Liver (tissue), 9 donors: ENCODE measurements around the gene SELENOO. TPM values are rescaled to one million over a fixed set of nuclear protein-coding genes. Genes with fewer than 3 reads are reported as not detected.

ENCODE experiments used
- DNase-seq: peaks from one replicate; pipeline ENCODE4 v3.0.0-alpha.2; 2017; ENCODE audit warnings: low spot score
- H3K27ac ChIP-seq, 2 donors: one replicate each; pipeline ENCODE4 v1.7.0; 2013; ENCODE audit warnings: inconsistent platforms in 2 of 2, low read length in 2 of 2, control low read depth in 1 of 2, low read depth in 1 of 2, mild to moderate bottlenecking in 1 of 2
- H3K27me3 ChIP-seq, 4 donors: one replicate each; pipeline versions ENCODE4 v1.6.1 to v1.7.0; 2013; ENCODE audit warnings: low read length in 3 of 4, inconsistent platforms in 1 of 4, mild to moderate bottlenecking in 1 of 4, moderate library complexity in 1 of 4; ENCODE audit not compliant: control insufficient read depth in 4 of 4, insufficient read depth in 4 of 4
- H3K36me3 ChIP-seq, 4 donors: one replicate each; pipeline versions ENCODE4 v1.6.1 to v1.7.0; 2013; ENCODE audit warnings: low read length in 3 of 4, mild to moderate bottlenecking in 3 of 4, low read depth in 1 of 4, moderate library complexity in 1 of 4; ENCODE audit not compliant: control insufficient read depth in 4 of 4, insufficient read depth in 3 of 4
- H3K4me1 ChIP-seq, 4 donors: one replicate each; pipeline versions ENCODE4 v1.6.1 to v1.7.0; 2013; ENCODE audit warnings: low read length in 3 of 4, mild to moderate bottlenecking in 3 of 4, moderate library complexity in 1 of 4; ENCODE audit not compliant: control insufficient read depth in 4 of 4, insufficient read depth in 4 of 4
- H3K4me3 ChIP-seq, 3 donors: one replicate each; pipeline versions ENCODE4 v1.6.1 to v1.7.0; 2013; ENCODE audit warnings: low read length in 3 of 3, control low read depth in 1 of 3, low read depth in 1 of 3, mild to moderate bottlenecking in 1 of 3
- H3K9ac ChIP-seq, 2 donors: one replicate each; pipeline ENCODE4 v1.7.0; 2013; ENCODE audit warnings: low read length in 2 of 2, mild to moderate bottlenecking in 2 of 2, moderate library complexity in 2 of 2, control low read depth in 1 of 2, low read depth in 1 of 2
- H3K9me3 ChIP-seq, 4 donors: one replicate each; pipeline versions ENCODE4 v1.6.1 to v1.7.0; 2013; ENCODE audit warnings: low read length in 3 of 4; ENCODE audit not compliant: control insufficient read depth in 4 of 4
- CTCF ChIP-seq: fragments of 150-350 bp; IDR thresholded peaks from 2 replicates; pipeline ENCODE4 v1.5.1; 2017; ENCODE audit warnings: improper control_type of control experiment, low read depth, low read length; ENCODE audit not compliant: missing input control
- EGR1 ChIP-seq, 2 donors: IDR thresholded peaks; 2 replicates each; pipeline ENCODE4 v1.6.1; 2016 to 2018; ENCODE audit warnings: antibody characterized with exemption in 2 of 2, low read depth in 2 of 2
- FOXA1 ChIP-seq: IDR thresholded peaks from 2 replicates; pipeline ENCODE4 v1.6.1; 2016; ENCODE audit warnings: antibody characterized with exemption
- FOXA2 ChIP-seq: IDR thresholded peaks from 2 replicates; pipeline ENCODE4 v1.6.1; 2016; ENCODE audit warnings: antibody characterized with exemption
- GABPA ChIP-seq, 2 donors: IDR thresholded peaks in 1 of 2; conservative IDR thresholded peaks in 1 of 2; 2 replicates each; pipeline ENCODE4 v1.6.1; 2016; ENCODE audit warnings: antibody characterized with exemption in 2 of 2, mild to moderate bottlenecking in 1 of 2, moderate library complexity in 1 of 2
- HNF4A ChIP-seq, 2 donors: conservative IDR thresholded peaks; 2 replicates each; pipeline ENCODE4 v1.6.1; 2016; ENCODE audit warnings: antibody characterized with exemption in 2 of 2, mild to moderate bottlenecking in 2 of 2
- HNF4G ChIP-seq: IDR thresholded peaks from 2 replicates; pipeline ENCODE4 v1.6.1; 2016; ENCODE audit warnings: antibody characterized with exemption
- JUND ChIP-seq, 2 donors: IDR thresholded peaks; 2 replicates each; pipeline ENCODE4 v1.6.1; 2016; ENCODE audit warnings: antibody characterized with exemption in 2 of 2
- MAX ChIP-seq: IDR thresholded peaks from 2 replicates; pipeline ENCODE4 v1.6.1; 2016; ENCODE audit warnings: antibody characterized with exemption
- NR2F2 ChIP-seq: IDR thresholded peaks from 2 replicates; pipeline ENCODE4 v1.6.1; 2016; ENCODE audit warnings: antibody characterized with exemption
- RAD21 ChIP-seq, 2 donors: IDR thresholded peaks; 2 replicates each; pipeline ENCODE4 v1.6.1; 2016; ENCODE audit warnings: antibody characterized with exemption in 2 of 2, mild to moderate bottlenecking in 2 of 2
- RXRA ChIP-seq, 2 donors: IDR thresholded peaks; 2 replicates each; pipeline ENCODE4 v1.6.1; 2017 to 2018; ENCODE audit warnings: antibody characterized with exemption in 2 of 2, mild to moderate bottlenecking in 1 of 2
- SP1 ChIP-seq: IDR thresholded peaks from 2 replicates; pipeline ENCODE4 v1.6.1; 2018; ENCODE audit warnings: antibody characterized with exemption, mild to moderate bottlenecking
- TAF1 ChIP-seq: conservative IDR thresholded peaks from 2 replicates; pipeline ENCODE4 v1.6.1; 2016; ENCODE audit warnings: antibody characterized with exemption, mild to moderate bottlenecking
- YY1 ChIP-seq: IDR thresholded peaks from 2 replicates; pipeline ENCODE4 v1.6.1; 2016; ENCODE audit warnings: antibody characterized with exemption, mild to moderate bottlenecking
- WGBS: extraction: QIAGEN DNeasy Blood & Tissue Kit; methylation state at CpG from one replicate; pipeline ENCODE4 v1.1.7; 2013; 5-methylcytosine and 5-hydroxymethylcytosine counted together
- polyA plus RNA-seq, 2 donors: library from polyadenylated mRNA; stranded (reverse) in 1 of 2; unstranded in 1 of 2; fragments of 200-250 nt in 1 of 2; fragments of >200 nt in 1 of 2; fragmentation: Nextera tagmentation in 1 of 2; extraction: Ambion mirVana in 1 of 2; gene quantifications; one replicate each; pipeline versions ENCODE4 v1.2.1 to v1.2.3, GENCODE V29; 2013 to 2015
- total RNA-seq, 2 donors: library from RNA; depleted of rRNA; stranded (reverse); fragments of >200 nt; gene quantifications; one replicate each; pipeline ENCODE4 v1.2.3, GENCODE V29; 2014
- TF ChIP-seq, protein P1 (sequence below): IDR thresholded peaks from 2 replicates; pipeline ENCODE4 v1.6.1; 2016; ENCODE audit warnings: antibody characterized with exemption
- TF ChIP-seq, protein P2 (sequence below): IDR thresholded peaks from 2 replicates; pipeline ENCODE4 v1.6.1; 2016; ENCODE audit warnings: antibody characterized with exemption
- donor health status: healthy.
- donor health status: healthy.
- donor health status: healthy.
- donor health status: healthy.
- donor health status: healthy.

Gene SELENOO
- total and polyA plus RNA-seq, 4 donors = 16.4 to 59.2 (median 42.2) TPM

GRCh38 chr22:50210378-50211139, 9.7 kb downstream of the SELENOO start:
- TF ChIP-seq MAX = no peak
- no peak for TF ChIP-seq HNF4G
- no peak for TF ChIP-seq RAD21 (IDR thresholded peaks at IDR 0.05)
- TF ChIP-seq, protein P1, sequence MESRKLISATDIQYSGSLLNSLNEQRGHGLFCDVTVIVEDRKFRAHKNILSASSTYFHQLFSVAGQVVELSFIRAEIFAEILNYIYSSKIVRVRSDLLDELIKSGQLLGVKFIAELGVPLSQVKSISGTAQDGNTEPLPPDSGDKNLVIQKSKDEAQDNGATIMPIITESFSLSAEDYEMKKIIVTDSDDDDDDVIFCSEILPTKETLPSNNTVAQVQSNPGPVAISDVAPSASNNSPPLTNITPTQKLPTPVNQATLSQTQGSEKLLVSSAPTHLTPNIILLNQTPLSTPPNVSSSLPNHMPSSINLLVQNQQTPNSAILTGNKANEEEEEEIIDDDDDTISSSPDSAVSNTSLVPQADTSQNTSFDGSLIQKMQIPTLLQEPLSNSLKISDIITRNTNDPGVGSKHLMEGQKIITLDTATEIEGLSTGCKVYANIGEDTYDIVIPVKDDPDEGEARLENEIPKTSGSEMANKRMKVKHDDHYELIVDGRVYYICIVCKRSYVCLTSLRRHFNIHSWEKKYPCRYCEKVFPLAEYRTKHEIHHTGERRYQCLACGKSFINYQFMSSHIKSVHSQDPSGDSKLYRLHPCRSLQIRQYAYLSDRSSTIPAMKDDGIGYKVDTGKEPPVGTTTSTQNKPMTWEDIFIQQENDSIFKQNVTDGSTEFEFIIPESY = no peak
- no peak for TF ChIP-seq FOXA1
- TF ChIP-seq NR2F2 = no peak
- TF ChIP-seq YY1 = no peak
- no peak for TF ChIP-seq FOXA2
- TF ChIP-seq CTCF = no peak
- no peak for TF ChIP-seq GABPA (IDR thresholded peaks at IDR 0.05 in 1 of 2, conservative IDR thresholded peaks at IDR 0.05 in 1 of 2)
- H3K27ac ChIP-seq = no peak overlapping the region
- H3K4me3 ChIP-seq = no peak overlapping the region
- 83% methylated on average over 32 of the region's 32 CpGs for WGBS
- H3K27me3 ChIP-seq = no peaks in the 10 kb centered on the region
- DNase-seq = no peak
- no peaks in the 10 kb centered on the region for H3K9me3 ChIP-seq
- H3K4me1 ChIP-seq = peaks cover 3 to 52% (median 36%) of the 10 kb centered on the region in 4 donors
- H3K36me3 ChIP-seq = peaks cover 18 to 57% (median 31%) of the 10 kb centered on the region in 4 donors
- no peak overlapping the region for H3K9ac ChIP-seq

DNA sequence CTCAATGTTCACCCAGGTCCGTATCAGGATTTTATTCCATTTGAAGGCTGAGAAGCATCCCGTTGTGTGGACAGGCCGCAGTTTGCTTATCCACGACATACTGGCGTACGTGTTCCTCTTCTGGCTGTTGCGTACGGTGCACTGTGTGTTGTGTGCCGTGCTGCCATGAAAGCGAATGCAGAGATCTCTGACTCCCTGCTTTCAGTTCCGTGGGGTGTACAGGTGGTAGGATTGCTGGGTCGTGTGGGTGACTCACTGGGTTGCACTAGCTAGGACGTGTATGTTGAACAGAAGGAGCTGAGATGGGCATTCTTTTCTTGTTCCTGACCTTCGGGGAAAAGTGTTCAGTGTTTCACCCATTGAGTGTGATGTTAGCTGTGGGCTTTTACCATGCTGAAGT, 10.3 kb downstream of the SELENOO start:
- TF ChIP-seq TAF1 (no peak), NR2F2 (no peak), HNF4A (conservative IDR thresholded peaks at IDR 0.05) (no peak), EGR1 (IDR thresholded peaks at IDR 0.05; ENCODE audit: low read depth in 2 of 2) (no peak)
- no peak overlapping the region for H3K27ac ChIP-seq
- no peak for DNase-seq
- no peaks in the 10 kb centered on the region for H3K9me3 ChIP-seq
- peaks cover 3 to 46% (median 33%) of the 10 kb centered on the region in 4 donors for H3K4me1 ChIP-seq
- no peak overlapping the region for H3K9ac ChIP-seq
- H3K27me3 ChIP-seq = no peaks in the 10 kb centered on the region
- peaks cover 23 to 63% (median 36%) of the 10 kb centered on the region in 4 donors for H3K36me3 ChIP-seq
- 85% methylated on average over 14 of the region's 14 CpGs for WGBS
- no peak overlapping the region for H3K4me3 ChIP-seq

DNA sequence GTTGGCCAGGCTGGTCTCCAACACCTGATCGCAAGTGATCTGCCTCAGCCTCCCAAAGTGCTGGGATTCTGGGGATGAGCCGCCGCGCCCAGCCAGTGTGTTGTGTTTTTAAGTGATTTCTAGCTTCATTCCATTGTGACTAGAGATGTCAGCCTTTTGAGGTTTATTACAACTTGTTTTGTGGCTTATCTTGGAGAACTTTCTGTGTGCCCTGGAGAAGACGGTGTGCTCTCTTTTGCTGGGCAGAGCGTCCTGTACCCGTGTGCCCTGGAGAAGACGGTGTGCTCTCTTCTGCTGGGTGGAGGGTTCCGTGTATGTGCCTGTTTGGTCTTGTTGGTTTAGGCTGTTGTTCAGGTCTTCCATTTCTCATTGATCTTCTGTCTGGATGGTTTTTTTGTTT, 12.5 kb downstream of the SELENOO start:
- TF ChIP-seq RAD21 (IDR thresholded peaks at IDR 0.05) (no peak), NR2F2 (no peak), JUND (IDR thresholded peaks at IDR 0.05) (no peak), EGR1 (IDR thresholded peaks at IDR 0.05; ENCODE audit: low read depth in 2 of 2) (no peak), FOXA2 (no peak), FOXA1 (no peak), HNF4A (conservative IDR thresholded peaks at IDR 0.05) (no peak), MAX (no peak), TAF1 (no peak), SP1 (no peak), RXRA (IDR thresholded peaks at IDR 0.05) (no peak), HNF4G (no peak), GABPA (IDR thresholded peaks at IDR 0.05 in 1 of 2, conservative IDR thresholded peaks at IDR 0.05 in 1 of 2) (no peak), CTCF (no peak)
- TF ChIP-seq, protein P1 = no peak
- TF ChIP-seq, protein P2, sequence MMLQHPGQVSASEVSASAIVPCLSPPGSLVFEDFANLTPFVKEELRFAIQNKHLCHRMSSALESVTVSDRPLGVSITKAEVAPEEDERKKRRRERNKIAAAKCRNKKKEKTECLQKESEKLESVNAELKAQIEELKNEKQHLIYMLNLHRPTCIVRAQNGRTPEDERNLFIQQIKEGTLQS = no peak
- H3K4me3 ChIP-seq = no peak overlapping the region
- DNase-seq = no peak

More for the DNA sequence above, 12.5 kb downstream of the SELENOO start:
- Histone ChIP-seq H3K27me3 (no peaks in the 10 kb centered on the region), H3K9me3 (no peaks in the 10 kb centered on the region), H3K9ac (no peak overlapping the region), H3K4me1 (peaks cover 5 to 37% (median 21%) of the 10 kb centered on the region in 4 donors), H3K36me3 (peaks cover 32 to 78% (median 49%) of the 10 kb centered on the region in 4 donors), H3K27ac (no peak overlapping the region)
- 81% methylated on average over 9 of the region's 9 CpGs for WGBS
